Neural progenitor cell (in vitro differentiated cells): ENCODE results near the gene AMIGO1. TPM values are rescaled to one million over a fixed set of nuclear protein-coding genes. Genes with fewer than 3 reads are reported as not detected.
A peak's percentile ranks its signal among the peaks of the same experiment; 100 is the strongest.

Experiments used
- DNase-seq: peaks from one replicate; pipeline ENCODE4 v3.0.0-alpha.2; 2016; ENCODE audit warnings: low spot score
- H2AFZ ChIP-seq: fragments of 200-600 bp; sonication (generic); replicated peaks from 2 replicates; pipeline ENCODE4 v1.6.1; 2016; ENCODE audit warnings: antibody characterized with exemption
- H3F3A ChIP-seq: fragments of 200-600 bp; sonication (generic); 2 replicates; pipeline ENCODE4 v1.6.1; 2016; ENCODE audit warnings: antibody characterized with exemption, low read depth
- H3K27ac ChIP-seq: fragments of 200-600 bp; sonication (generic); 2 replicates; pipeline ENCODE4 v1.5.1; 2016; ENCODE audit warnings: mild to moderate bottlenecking
- H3K27me3 ChIP-seq: fragments of 200-600 bp; sonication (generic); 2 replicates; pipeline ENCODE4 v1.6.1; 2016; ENCODE audit warnings: mild to moderate bottlenecking, moderate library complexity
- H3K36me3 ChIP-seq: fragments of 200-600 bp; sonication (generic); 2 replicates; pipeline ENCODE4 v1.5.1; 2016
- H3K4me1 ChIP-seq: fragments of 200-600 bp; sonication (generic); 2 replicates; pipeline ENCODE4 v1.6.1; 2016; ENCODE audit warnings: mixed run types
- H3K4me2 ChIP-seq: fragments of 200-600 bp; sonication (generic); 2 replicates; pipeline ENCODE4 v1.6.1; 2016
- H3K4me3 ChIP-seq: fragments of 200-600 bp; sonication (generic); 2 replicates; pipeline ENCODE4 v1.5.1; 2016
- H3K79me2 ChIP-seq: fragments of 200-600 bp; sonication (generic); 2 replicates; pipeline ENCODE4 v1.6.1; 2016; ENCODE audit warnings: low read depth
- H3K9ac ChIP-seq: fragments of 200-600 bp; sonication (generic); 2 replicates; pipeline ENCODE4 v1.6.1; 2016
- H3K9me3 ChIP-seq: fragments of 200-600 bp; sonication (generic); 2 replicates; pipeline ENCODE4 v1.5.1; 2016; ENCODE audit warnings: low read depth
- H4K20me1 ChIP-seq: fragments of 200-600 bp; sonication (generic); 2 replicates; pipeline ENCODE4 v1.6.1; 2016; ENCODE audit warnings: low read depth
- H3K27ac Mint-ChIP-seq: 3 replicates; pipeline ENCODE4 v1.8.0; 2021; ENCODE audit warnings: mixed read lengths
- H3K27me3 Mint-ChIP-seq: 2 replicates; pipeline ENCODE4 v1.8.0; 2022; ENCODE audit warnings: low read depth, mild to moderate bottlenecking, inconsistent platforms, moderate library complexity, mixed read lengths; ENCODE audit not compliant: insufficient read depth
- H3K36me3 Mint-ChIP-seq: 3 replicates; pipeline ENCODE4 v1.8.0; 2021; ENCODE audit warnings: mixed read lengths
- H3K4me1 Mint-ChIP-seq: 3 replicates; pipeline ENCODE4 v1.8.0; 2021; ENCODE audit warnings: mixed read lengths
- H3K4me3 Mint-ChIP-seq: 3 replicates; pipeline ENCODE4 v1.8.0; 2021; ENCODE audit warnings: mild to moderate bottlenecking, moderate library complexity, mixed read lengths
- H3K9me3 Mint-ChIP-seq: 3 replicates; pipeline ENCODE4 v1.8.0; 2020; ENCODE audit warnings: mixed read lengths
- EZH2 ChIP-seq: fragments of 200-600 bp; sonication (generic); IDR thresholded peaks from 2 replicates; pipeline ENCODE4 v1.6.1; 2017; ENCODE audit warnings: antibody characterized with exemption, mild to moderate bottlenecking, moderate library complexity
- EZH2phosphoT487 ChIP-seq: fragments of 200-600 bp; sonication (generic); IDR thresholded peaks from 2 replicates; pipeline ENCODE4 v1.6.1; 2017; ENCODE audit warnings: antibody characterized with exemption
- total RNA-seq: library from RNA; depleted of rRNA; stranded (reverse); fragments of >200 nt; gene quantifications from 2 replicates; pipeline ENCODE4 v1.2.3, GENCODE V29; 2015; ENCODE audit warnings: low replicate concordance
- TF ChIP-seq, protein P1 (sequence below): fragments of 200-600 bp; sonication (generic); IDR thresholded peaks from 2 replicates; pipeline ENCODE4 v1.5.1; 2017; ENCODE audit warnings: antibody characterized with exemption, mild to moderate bottlenecking

Gene AMIGO1
- total RNA-seq, 1 donor from 2014 or later = 4.5 TPM

- DNase-seq = peak; percentile 49
- no peak overlapping the region for H3K27ac Mint-ChIP-seq
Observed at GRCh38 chr1:109497449-109498160, 11.9 kb downstream of the AMIGO1 start.

GRCh38 chr1:109495738-109496137, 13.8 kb downstream of the AMIGO1 start:
- no peak overlapping the region for H3K9ac ChIP-seq
- peaks cover 43% of the 10 kb centered on the region for H3K4me1 Mint-ChIP-seq
- H3K36me3 ChIP-seq = no peaks in the 10 kb centered on the region
- no peak overlapping the region for H2AFZ ChIP-seq
- TF ChIP-seq, protein P1, sequence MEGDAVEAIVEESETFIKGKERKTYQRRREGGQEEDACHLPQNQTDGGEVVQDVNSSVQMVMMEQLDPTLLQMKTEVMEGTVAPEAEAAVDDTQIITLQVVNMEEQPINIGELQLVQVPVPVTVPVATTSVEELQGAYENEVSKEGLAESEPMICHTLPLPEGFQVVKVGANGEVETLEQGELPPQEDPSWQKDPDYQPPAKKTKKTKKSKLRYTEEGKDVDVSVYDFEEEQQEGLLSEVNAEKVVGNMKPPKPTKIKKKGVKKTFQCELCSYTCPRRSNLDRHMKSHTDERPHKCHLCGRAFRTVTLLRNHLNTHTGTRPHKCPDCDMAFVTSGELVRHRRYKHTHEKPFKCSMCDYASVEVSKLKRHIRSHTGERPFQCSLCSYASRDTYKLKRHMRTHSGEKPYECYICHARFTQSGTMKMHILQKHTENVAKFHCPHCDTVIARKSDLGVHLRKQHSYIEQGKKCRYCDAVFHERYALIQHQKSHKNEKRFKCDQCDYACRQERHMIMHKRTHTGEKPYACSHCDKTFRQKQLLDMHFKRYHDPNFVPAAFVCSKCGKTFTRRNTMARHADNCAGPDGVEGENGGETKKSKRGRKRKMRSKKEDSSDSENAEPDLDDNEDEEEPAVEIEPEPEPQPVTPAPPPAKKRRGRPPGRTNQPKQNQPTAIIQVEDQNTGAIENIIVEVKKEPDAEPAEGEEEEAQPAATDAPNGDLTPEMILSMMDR = no peak
- TF ChIP-seq EZH2phosphoT487 = no peak
- no peak for TF ChIP-seq EZH2
- peaks cover 6% of the 10 kb centered on the region for H3K79me2 ChIP-seq
- no peak overlapping the region for H3K4me3 ChIP-seq
- no peaks in the 10 kb centered on the region for H3K27me3 ChIP-seq
- H3K27ac ChIP-seq = no peak overlapping the region
- H3F3A ChIP-seq = peaks cover 37% of the 10 kb centered on the region
- DNase-seq = no peak
- no peaks in the 10 kb centered on the region for H3K9me3 ChIP-seq
- no peak overlapping the region for H3K27ac Mint-ChIP-seq
- no peaks in the 10 kb centered on the region for H3K9me3 Mint-ChIP-seq
- H4K20me1 ChIP-seq = peaks cover 7% of the 10 kb centered on the region
- H3K4me1 ChIP-seq = peaks cover 20% of the 10 kb centered on the region
- H3K4me3 Mint-ChIP-seq = peak overlapping the region; percentile 94
- no peak overlapping the region for H3K4me2 ChIP-seq
- H3K27me3 Mint-ChIP-seq = peaks cover 5% of the 10 kb centered on the region
- peaks cover 5% of the 10 kb centered on the region for H3K36me3 Mint-ChIP-seq

More at GRCh38 chr1:109497449-109498160, 11.9 kb downstream of the AMIGO1 start:
- TF ChIP-seq, protein P1 = no peak
- TF ChIP-seq EZH2 = no peak
- no peak for TF ChIP-seq EZH2phosphoT487
- no peaks in the 10 kb centered on the region for H3K36me3 ChIP-seq
- peak overlapping the region; percentile 15 for H3K4me3 ChIP-seq
- no peak overlapping the region for H2AFZ ChIP-seq
- peak overlapping the region; percentile 71 for H3K4me2 ChIP-seq
- H3K9ac ChIP-seq = peak overlapping the region; percentile 27
- H4K20me1 ChIP-seq = peaks cover 7% of the 10 kb centered on the region
- peak overlapping the region; percentile 67 for H3K27ac ChIP-seq
- peaks cover 6% of the 10 kb centered on the region for H3K79me2 ChIP-seq
- H3F3A ChIP-seq = peaks cover 37% of the 10 kb centered on the region
- peaks cover 5% of the 10 kb centered on the region for H3K27me3 Mint-ChIP-seq
- H3K36me3 Mint-ChIP-seq = peaks cover 5% of the 10 kb centered on the region
- H3K9me3 Mint-ChIP-seq = no peaks in the 10 kb centered on the region
- H3K4me1 ChIP-seq = peaks cover 20% of the 10 kb centered on the region
- no peaks in the 10 kb centered on the region for H3K9me3 ChIP-seq
- peaks cover 61% of the 10 kb centered on the region for H3K4me1 Mint-ChIP-seq
- H3K27me3 ChIP-seq = no peaks in the 10 kb centered on the region
- no peak overlapping the region for H3K4me3 Mint-ChIP-seq

GRCh38 chr1:109493805-109494539, 15.6 kb downstream of the AMIGO1 start, which contains the start of gene CYB561D1:
TSS of gene CYB561D1 (plus strand) at chr1:109494094. CDS start at chr1:109494140, 46 bp downstream.
- Histone ChIP-seq H3K27me3 (no peaks in the 10 kb centered on the region), H3K9me3 (no peaks in the 10 kb centered on the region), H3K9ac (no peak within 1 kb of the TSS), H2AFZ (peak within 1 kb of the TSS; percentile 89), H3K36me3 (no peaks in the 10 kb centered on the region), H3K27ac (no peak within 1 kb of the TSS), H3K4me1 (peaks cover 20% of the 10 kb centered on the region), H4K20me1 (peaks cover 4% of the 10 kb centered on the region), H3K79me2 (peaks cover 6% of the 10 kb centered on the region), H3K4me3 (peak within 1 kb of the TSS; percentile 73), H3F3A (peaks cover 31% of the 10 kb centered on the region), H3K4me2 (peak within 1 kb of the TSS; percentile 73)
- Mint-ChIP-seq H3K27me3 (peaks cover 9% of the 10 kb centered on the region), H3K4me3 (peak within 1 kb of the TSS; percentile 94), H3K36me3 (peaks cover 7% of the 10 kb centered on the region), H3K27ac (no peak within 1 kb of the TSS), H3K9me3 (no peaks in the 10 kb centered on the region), H3K4me1 (peaks cover 26% of the 10 kb centered on the region)
- peak; percentile 93 for DNase-seq
- TF ChIP-seq, protein P1 = peak; percentile 93
- no peak for TF ChIP-seq EZH2phosphoT487
